ENCODE data around the gene MED13L. TPM values are rescaled to one million over a fixed set of nuclear protein-coding genes. Genes with fewer than 3 reads are reported as not detected.

Gene MED13L
- total and polyA plus RNA-seq, 2 of the 8 experiments (the other 6 are each of a cell fraction or from before 2014, with no cell fraction given): 15.9 to 51.7 TPM

DNA sequence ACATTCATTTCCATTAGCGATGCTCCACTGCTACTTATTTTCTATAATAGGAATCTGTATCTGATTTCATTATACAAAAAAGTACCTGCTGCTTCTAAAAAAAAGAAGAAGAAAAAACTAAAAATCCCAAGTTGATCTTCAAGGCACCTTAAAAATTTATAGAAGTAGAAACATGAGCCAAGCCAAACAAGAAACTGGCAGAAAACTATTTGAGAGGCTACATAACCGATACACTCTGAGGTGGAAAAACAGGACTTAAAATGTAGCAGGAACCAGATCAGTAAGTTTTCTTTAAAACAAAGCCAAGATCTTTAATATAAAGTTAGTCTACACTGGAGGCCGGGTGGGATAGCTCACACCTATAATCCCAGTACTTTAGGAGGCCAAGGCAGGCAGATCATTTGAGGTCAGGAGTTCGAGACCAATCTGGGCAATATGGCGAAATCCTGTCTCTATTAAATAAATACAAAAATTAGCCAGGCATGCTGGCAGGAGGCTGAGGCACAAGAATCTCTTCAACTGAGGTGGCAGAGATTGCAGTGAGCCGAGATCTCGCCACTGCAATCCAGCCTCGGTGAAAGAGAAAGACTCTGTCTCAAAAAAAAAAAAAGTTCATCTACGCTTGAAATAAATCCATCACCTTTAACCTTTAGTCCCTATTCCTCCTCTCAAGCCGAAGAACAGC, 278.6 kb downstream of the MED13L start (continued):
- TF ChIP-seq CEBPB (IDR thresholded peaks at IDR 0.05; ENCODE audit: low read depth, low read length) (no peak), FOSL1 (IDR thresholded peaks at IDR 0.05; ENCODE audit: insufficient read depth, low read depth, low read length) (no peak), EP300 (IDR thresholded peaks at IDR 0.05; ENCODE audit: borderline replicate concordance in 1 of 2, low read depth in 2 of 2, low read length in 2 of 2) (no peak), TEAD4 (IDR thresholded peaks at IDR 0.05; ENCODE audit: low read depth, low read length) (no peak), TAF7 (optimal IDR thresholded peaks at IDR 0.05; ENCODE audit: borderline replicate concordance, low read depth, low read length) (no peak), SIX5 (IDR thresholded peaks at IDR 0.05; ENCODE audit: low read depth, low read length) (no peak)
- TF ChIP-seq, protein P1, sequence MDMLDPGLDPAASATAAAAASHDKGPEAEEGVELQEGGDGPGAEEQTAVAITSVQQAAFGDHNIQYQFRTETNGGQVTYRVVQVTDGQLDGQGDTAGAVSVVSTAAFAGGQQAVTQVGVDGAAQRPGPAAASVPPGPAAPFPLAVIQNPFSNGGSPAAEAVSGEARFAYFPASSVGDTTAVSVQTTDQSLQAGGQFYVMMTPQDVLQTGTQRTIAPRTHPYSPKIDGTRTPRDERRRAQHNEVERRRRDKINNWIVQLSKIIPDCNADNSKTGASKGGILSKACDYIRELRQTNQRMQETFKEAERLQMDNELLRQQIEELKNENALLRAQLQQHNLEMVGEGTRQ (IDR thresholded peaks at IDR 0.05; ENCODE audit: low read length): no peak
